ENCODE measurements around the gene NELFE. TPM values are rescaled to one million over a fixed set of nuclear protein-coding genes. Genes with fewer than 3 reads are reported as not detected.
A peak's percentile ranks its signal among the peaks of the same experiment; 100 is the strongest.

The NELFE gene
- total RNA-seq, 1 experiment from 2014 or later, result 50.8 TPM

GRCh38 chr6:31948753-31949413 is 9.9 kb downstream of the NELFE start:
- Histone ChIP-seq H3K79me2 (ENCODE audit: low read depth) (no peaks in the 10 kb centered on the region), H4K20me1 (ENCODE audit: insufficient read depth) (no peaks in the 10 kb centered on the region), H3K9me2 (ENCODE audit: insufficient read depth) (no peaks in the 10 kb centered on the region; the same call in 1 of the 2 replicates), H3K9me3 (ENCODE audit: insufficient read depth, low read depth) (no peaks in the 10 kb centered on the region), H3K27ac (peak overlapping the region; percentile 46), H3K27me3 (ENCODE audit: insufficient read depth, low read depth) (no peaks in the 10 kb centered on the region), H3K4me3 (no peak overlapping the region), H3K4me1 (replicated peaks; ENCODE audit: insufficient read depth) (peaks cover 48% of the 10 kb centered on the region), H3K36me3 (ENCODE audit: low read depth) (no peaks in the 10 kb centered on the region), H3F3A (ENCODE audit: insufficient read depth, low read depth) (peaks cover 42% of the 10 kb centered on the region), H2AFZ (no peak overlapping the region), H3K4me2 (peak overlapping the region; percentile 48)
- intact Hi-C loops (cut with micrococcal nuclease; ENCODE audit: unreplicated experiment), result no loop called here
- CTCF ChIA-PET, result interaction anchor here (0.6 kb wide), 1 partner anchor 19 kb away, joined by 6 read pairs; no protein-coding TSS in a partner anchor
- POLR2A ChIA-PET (ENCODE audit: unreplicated experiment), result interaction anchor here (0.7 kb wide), 1 partner anchor 40 kb away, joined by 3 read pairs; no protein-coding TSS in a partner anchor
- BruUV-seq (replicated peaks), result no TSS peak
- DNase-seq, result peak; percentile 66 to 86
- no peak for TF ChIP-seq EZH2 (IDR thresholded peaks at IDR 0.05; ENCODE audit: low read depth)
- TF ChIP-seq, protein P1, sequence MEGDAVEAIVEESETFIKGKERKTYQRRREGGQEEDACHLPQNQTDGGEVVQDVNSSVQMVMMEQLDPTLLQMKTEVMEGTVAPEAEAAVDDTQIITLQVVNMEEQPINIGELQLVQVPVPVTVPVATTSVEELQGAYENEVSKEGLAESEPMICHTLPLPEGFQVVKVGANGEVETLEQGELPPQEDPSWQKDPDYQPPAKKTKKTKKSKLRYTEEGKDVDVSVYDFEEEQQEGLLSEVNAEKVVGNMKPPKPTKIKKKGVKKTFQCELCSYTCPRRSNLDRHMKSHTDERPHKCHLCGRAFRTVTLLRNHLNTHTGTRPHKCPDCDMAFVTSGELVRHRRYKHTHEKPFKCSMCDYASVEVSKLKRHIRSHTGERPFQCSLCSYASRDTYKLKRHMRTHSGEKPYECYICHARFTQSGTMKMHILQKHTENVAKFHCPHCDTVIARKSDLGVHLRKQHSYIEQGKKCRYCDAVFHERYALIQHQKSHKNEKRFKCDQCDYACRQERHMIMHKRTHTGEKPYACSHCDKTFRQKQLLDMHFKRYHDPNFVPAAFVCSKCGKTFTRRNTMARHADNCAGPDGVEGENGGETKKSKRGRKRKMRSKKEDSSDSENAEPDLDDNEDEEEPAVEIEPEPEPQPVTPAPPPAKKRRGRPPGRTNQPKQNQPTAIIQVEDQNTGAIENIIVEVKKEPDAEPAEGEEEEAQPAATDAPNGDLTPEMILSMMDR (conservative IDR thresholded peaks at IDR 0.05), result no peak

DNA sequence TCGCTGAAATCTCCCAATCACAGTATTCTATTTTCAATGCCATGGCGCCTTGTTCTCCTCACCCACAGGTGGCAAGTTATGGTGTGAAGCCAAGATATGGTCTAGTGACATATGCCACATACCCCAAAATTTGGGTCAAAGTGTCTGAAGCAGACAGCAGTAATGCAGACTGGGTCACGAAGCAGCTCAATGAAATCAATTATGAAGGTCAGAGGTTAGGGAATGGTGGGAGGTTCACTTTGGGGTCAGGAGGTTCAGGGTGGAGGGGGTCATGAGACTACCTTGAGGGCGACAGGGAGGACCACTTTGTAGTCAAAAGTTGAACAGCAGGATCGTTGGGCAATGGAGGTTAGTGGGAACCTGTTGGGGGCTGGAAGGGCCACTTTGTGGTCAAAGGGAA is 10.5 kb downstream of the NELFE start:
- peak overlapping the region; percentile 36 for H3K27ac ChIP-seq
- TF ChIP-seq EZH2 (IDR thresholded peaks at IDR 0.05; ENCODE audit: low read depth), result no peak
- TF ChIP-seq, protein P1 (conservative IDR thresholded peaks at IDR 0.05), result no peak
- no peak overlapping the region for H3K4me3 ChIP-seq
- TSS peak; percentile 16 for BruUV-seq (replicated peaks)
- no peak overlapping the region for H2AFZ ChIP-seq
- H3K79me2 ChIP-seq (ENCODE audit: low read depth), result no peaks in the 10 kb centered on the region
- DNase-seq, result no peak
- H3K27me3 ChIP-seq (ENCODE audit: insufficient read depth, low read depth), result no peaks in the 10 kb centered on the region
- intact Hi-C loops (cut with micrococcal nuclease; ENCODE audit: unreplicated experiment), result no loop called here
- peak overlapping the region; percentile 48 for H3K4me2 ChIP-seq
- peaks cover 39% of the 10 kb centered on the region for H3F3A ChIP-seq (ENCODE audit: insufficient read depth, low read depth)
- no peaks in the 10 kb centered on the region for H4K20me1 ChIP-seq (ENCODE audit: insufficient read depth)
- H3K9me3 ChIP-seq (ENCODE audit: insufficient read depth, low read depth), result no peaks in the 10 kb centered on the region
- ChIA-PET CTCF (no interaction called here), POLR2A (ENCODE audit: unreplicated experiment) (interaction anchor here (0.7 kb wide), 1 partner anchor 40 kb away, joined by 3 read pairs; no protein-coding TSS in a partner anchor)
- H3K4me1 ChIP-seq (replicated peaks; ENCODE audit: insufficient read depth), result peaks cover 48% of the 10 kb centered on the region
- no peaks in the 10 kb centered on the region for H3K36me3 ChIP-seq (ENCODE audit: low read depth)
- H3K9me2 ChIP-seq (ENCODE audit: insufficient read depth), result no peaks in the 10 kb centered on the region; the same call in 1 of the 2 replicates

DNA sequence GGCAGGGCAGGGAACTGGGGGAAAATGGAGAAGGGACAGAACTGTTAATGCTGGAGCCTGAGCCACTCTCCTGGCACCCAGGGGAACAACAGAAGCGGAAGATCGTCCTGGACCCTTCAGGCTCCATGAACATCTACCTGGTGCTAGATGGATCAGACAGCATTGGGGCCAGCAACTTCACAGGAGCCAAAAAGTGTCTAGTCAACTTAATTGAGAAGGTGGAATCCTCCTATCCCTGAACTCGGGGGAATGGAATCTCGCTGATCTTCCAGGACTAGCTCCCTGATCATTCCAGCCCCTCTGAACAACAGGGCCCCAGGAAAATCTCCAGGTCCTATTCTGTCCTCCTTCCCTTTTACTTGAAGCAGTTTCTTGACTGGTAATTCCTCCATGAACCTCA is 10.9 kb downstream of the NELFE start:
- H3K4me3 ChIP-seq, result no peak overlapping the region
- POLR2A ChIA-PET (ENCODE audit: unreplicated experiment), result no interaction called here
- BruUV-seq (replicated peaks), result no TSS peak

More for the DNA sequence above, 10.9 kb downstream of the NELFE start:
- no peaks in the 10 kb centered on the region for H3K36me3 ChIP-seq (ENCODE audit: low read depth)
- H3K9me3 ChIP-seq (ENCODE audit: insufficient read depth, low read depth), result no peaks in the 10 kb centered on the region
- TF ChIP-seq, protein P1 (conservative IDR thresholded peaks at IDR 0.05), result no peak
- no peak for TF ChIP-seq EZH2 (IDR thresholded peaks at IDR 0.05; ENCODE audit: low read depth)
- peaks cover 48% of the 10 kb centered on the region for H3K4me1 ChIP-seq (replicated peaks; ENCODE audit: insufficient read depth)
- H4K20me1 ChIP-seq (ENCODE audit: insufficient read depth), result no peaks in the 10 kb centered on the region
- peaks cover 34% of the 10 kb centered on the region for H3F3A ChIP-seq (ENCODE audit: insufficient read depth, low read depth)
- H3K9me2 ChIP-seq (ENCODE audit: insufficient read depth), result no peaks in the 10 kb centered on the region; the same call in 1 of the 2 replicates
- H2AFZ ChIP-seq, result no peak overlapping the region
- peak overlapping the region; percentile 36; the same call in 1 of the 2 replicates for H3K27ac ChIP-seq
- DNase-seq, result no peak
- no peaks in the 10 kb centered on the region for H3K27me3 ChIP-seq (ENCODE audit: insufficient read depth, low read depth)
- peak overlapping the region; percentile 48 for H3K4me2 ChIP-seq
- CTCF ChIA-PET, result no interaction called here
- H3K79me2 ChIP-seq (ENCODE audit: low read depth), result no peaks in the 10 kb centered on the region
- intact Hi-C loops (cut with micrococcal nuclease; ENCODE audit: unreplicated experiment), result no loop called here

All from PC-9 (cell line).